A549 (cell line): ENCODE data around the gene NXPH4. TPM values are rescaled to one million over a fixed set of nuclear protein-coding genes. Genes with fewer than 3 reads are reported as not detected.

Experiments
- ATAC-seq, 2 experiments: fragments of 200-7000 bp in 1 of 2; fragments of >200 bp in 1 of 2; cut with Nextera tagmentation in 1 of 2; cut with Tn5 transposase in 1 of 2; 3 replicates each; pipeline versions ENCODE4 v1.8.0 to v1.9.1; 2018 to 2020; ENCODE audit warnings: mild to moderate bottlenecking in 1 of 2, moderate library complexity in 1 of 2
- CTCF ChIA-PET: fragments of 300-600 bp; sonication (Branson Sonifier 250); formaldehyde crosslinking; extraction: SDS; loops from one replicate; lab custom pipeline; 2021; ENCODE audit warnings: antibody characterized with exemption, inconsistent platforms; lab: Yijun Ruan, JAX
- POLR2A ChIA-PET: fragments of 350-600 bp; formaldehyde crosslinking; extraction: SDS; loops from one replicate; lab custom pipeline; 2021; ENCODE audit warnings: antibody characterized with exemption, inconsistent platforms; lab: Yijun Ruan, JAX
- DNase-seq, 2 experiments: peaks; one replicate each; pipeline versions ENCODE4 v3.0.0 to v3.0.0-alpha.2; 2011 to 2016; ENCODE audit warnings: low read depth in 1 of 2, low spot score in 1 of 2
- FAIRE-seq: peaks from 2 replicates; lab custom pipeline; 2011; peaks lifted over from hg19 to GRCh38; lab: Jason Lieb, UNC
- H3K27ac ChIP-seq, 2 experiments: fragments of >200 bp; sonication (Bioruptor Twin); formaldehyde crosslinking; 3 replicates each; pipeline ENCODE4 v1.5.1; 2016 to 2017
- H3K4me1 ChIP-seq: fragments of >200 bp; sonication (Bioruptor Twin); formaldehyde crosslinking; 3 replicates; pipeline ENCODE4 v1.6.1; 2016
- H3K4me2 ChIP-seq: fragments of >200 bp; sonication (Bioruptor Twin); formaldehyde crosslinking; 3 replicates; pipeline ENCODE4 v1.6.1; 2016
- H3K4me3 ChIP-seq: fragments of >200 bp; sonication (Bioruptor Twin); formaldehyde crosslinking; 3 replicates; pipeline ENCODE4 v1.5.1; 2016
- H3K9me3 ChIP-seq: fragments of >200 bp; sonication (Bioruptor Twin); formaldehyde crosslinking; 3 replicates; pipeline ENCODE4 v1.6.1; 2016
- CHD4 ChIP-seq: fragments of 200-600 bp; sonication (generic); IDR thresholded peaks from 2 replicates; pipeline ENCODE4 v1.6.1; 2016; ENCODE audit warnings: antibody characterized with exemption, mild to moderate bottlenecking, borderline replicate concordance
- CTCF ChIP-seq: fragments of >200 bp; sonication (Bioruptor Twin); formaldehyde crosslinking; IDR thresholded peaks from 3 replicates; pipeline ENCODE4 v1.5.1; 2016
- E2F6 ChIP-seq: IDR thresholded peaks from 2 replicates; pipeline ENCODE4 v1.6.1; 2012; ENCODE audit warnings: low read depth, borderline replicate concordance
- EHMT2 ChIP-seq: fragments of 200-600 bp; sonication (generic); IDR thresholded peaks from 2 replicates; pipeline ENCODE4 v1.6.1; 2016; ENCODE audit warnings: antibody characterized with exemption, low read depth, mild to moderate bottlenecking, moderate library complexity
- EP300 ChIP-seq, 2 experiments: fragments of >200 bp; sonication (Bioruptor Twin); formaldehyde crosslinking; IDR thresholded peaks; 2 replicates in 1 of 2; 3 replicates in 1 of 2; pipeline ENCODE4 v1.6.1; 2016 to 2017
- ESRRA ChIP-seq: fragments of 150-350 bp; IDR thresholded peaks from 2 replicates; pipeline ENCODE4 v1.6.1; 2014; ENCODE audit warnings: mild to moderate bottlenecking, low read length, borderline replicate concordance
- FOSB ChIP-seq: fragments of 250-450 bp; sonication (Bioruptor Pico); IDR thresholded peaks from 2 replicates; pipeline ENCODE4 v1.5.0; 2020; ENCODE audit warnings: mild to moderate bottlenecking, moderate library complexity
- GATA3 ChIP-seq: IDR thresholded peaks from 2 replicates; pipeline ENCODE4 v1.6.1; 2012; ENCODE audit warnings: borderline replicate concordance
- HES2 ChIP-seq: fragments of >200 bp; sonication (Bioruptor Twin); formaldehyde crosslinking; IDR thresholded peaks from 2 replicates; pipeline ENCODE4 v1.6.1; 2016
- HEYL ChIP-seq: fragments of 250-450 bp; sonication (Bioruptor Pico); IDR thresholded peaks from 2 replicates; pipeline ENCODE4 v1.8.0; 2021; ENCODE audit warnings: mild to moderate bottlenecking, moderate library complexity
- HOXB5 ChIP-seq: fragments of 250-450 bp; sonication (Bioruptor Pico); IDR thresholded peaks from 2 replicates; pipeline ENCODE4 v1.5.0; 2020; ENCODE audit warnings: mild to moderate bottlenecking, moderate library complexity
- KDM5A ChIP-seq: fragments of 200-600 bp; sonication (generic); IDR thresholded peaks from 2 replicates; pipeline ENCODE4 v1.6.1; 2016; ENCODE audit warnings: antibody characterized with exemption, mild to moderate bottlenecking
- MYC ChIP-seq: IDR thresholded peaks from 2 replicates; pipeline ENCODE4 v1.6.1; 2012; ENCODE audit warnings: mild to moderate bottlenecking, inconsistent platforms, low read length, improper control_type of control experiment, borderline replicate concordance
- NR3C1 ChIP-seq: fragments of >200 bp; sonication (Bioruptor Twin); formaldehyde crosslinking; IDR thresholded peaks from 3 replicates; pipeline ENCODE4 v1.6.1; 2017
- POLR2AphosphoS2 ChIP-seq: conservative IDR thresholded peaks from 2 replicates; pipeline ENCODE4 v1.6.1; 2012; ENCODE audit warnings: low read length, improper control_type of control experiment, inconsistent platforms
- RAD21 ChIP-seq, 2 experiments: fragments of >200 bp in 1 of 2; sonication (Bioruptor Twin) in 1 of 2; formaldehyde crosslinking in 1 of 2; IDR thresholded peaks in 1 of 2; conservative IDR thresholded peaks in 1 of 2; 2 replicates in 1 of 2; 3 replicates in 1 of 2; pipeline ENCODE4 v1.6.1; 2012 to 2018; ENCODE audit warnings: inconsistent platforms in 1 of 2
- RARB ChIP-seq: fragments of 250-450 bp; sonication (Bioruptor Pico); IDR thresholded peaks from 2 replicates; pipeline ENCODE4 v1.8.0; 2021; ENCODE audit warnings: mild to moderate bottlenecking, moderate library complexity
- RCOR1 ChIP-seq: fragments of 150-350 bp; IDR thresholded peaks from 2 replicates; pipeline ENCODE4 v1.6.1; 2014; ENCODE audit warnings: antibody characterized with exemption, low read length, low read depth
- RNF2 ChIP-seq: fragments of 200-600 bp; sonication (generic); IDR thresholded peaks from 2 replicates; pipeline ENCODE4 v1.6.1; 2016; ENCODE audit warnings: low read depth, mild to moderate bottlenecking, antibody characterized with exemption, moderate library complexity, borderline replicate concordance
- SMC3 ChIP-seq: fragments of >200 bp; sonication (Bioruptor Twin); formaldehyde crosslinking; IDR thresholded peaks from 3 replicates; pipeline ENCODE4 v1.6.1; 2018; ENCODE audit warnings: inconsistent platforms
- TP53 ChIP-seq: fragments of 250-450 bp; sonication (Bioruptor Pico); IDR thresholded peaks from 2 replicates; pipeline ENCODE4 v1.5.0; 2021; ENCODE audit warnings: mild to moderate bottlenecking, moderate library complexity
- WGBS: methylation state at CpG from one replicate; pipeline ENCODE4 v1.1.6; 2017; ENCODE audit errors: missing lambda C conversion rate; 5-methylcytosine and 5-hydroxymethylcytosine counted together
- polyA plus RNA-seq, 4 experiments: library from polyadenylated mRNA; depleted of rRNA in 3 of 4; stranded (reverse); fragments of >200 nt; fragmentation: RNase III in 1 of 4; extraction: RNeasy Plus Mini Kit Qiagen cat#74134 plus additional on column Dnase treatment in 1 of 4; gene quantifications; 2 replicates in 3 of 4; 3 replicates in 1 of 4; pipeline ENCODE4 v1.2.3, GENCODE V29; 2011 to 2017

NXPH4 gene
- polyA plus RNA-seq, 2 of the 4 experiments (the other 2 are of a cell fraction), result 0.52 to 3.5 TPM

- CTCF ChIA-PET, result interaction anchor here (0.6 to 27.5 kb wide), 23 partner anchors 6 to 346 kb away, joined by 3 to 1152 read pairs (median 7); partner anchors contain the start of genes LRP1, NAB2, STAT6 and TAC3
- H3K4me2 ChIP-seq, result no peak overlapping the region
- DNase-seq (no peak), FAIRE-seq (no peak)
- TF ChIP-seq HOXB5 (CRISPR knock-in tag) (no peak), NR3C1 (no peak), HES2 (no peak), HEYL (CRISPR knock-in tag) (no peak)
- TF ChIP-seq, all 56 proteins: peak for 0
- Histone ChIP-seq H3K9me3 (no peaks in the 10 kb centered on the region), H3K4me3 (no peak overlapping the region), H3K27ac (no peak overlapping the region), H3K4me1 (peaks cover 5% of the 10 kb centered on the region; the same call in 2 of the 3 replicates)
- POLR2A ChIA-PET, result interaction anchor here (0.7 kb wide), 1 partner anchor 8 kb away, joined by 3 read pairs; no protein-coding TSS in a partner anchor
- ATAC-seq, result no peak
- 88% methylated on average over 5 of the region's 5 CpGs for WGBS
These were observed 34.9 kb upstream of the NXPH4 start for GRCh38 chr12:57181561-57182155.

GRCh38 chr12:57182918-57183575 lies 33.5 kb upstream of the NXPH4 start:
- TF ChIP-seq MYC (0 out of 2 replicates have a peak, but pooled peaks have one; percentile 41), FOSB (CRISPR knock-in tag) (no peak), HOXB5 (CRISPR knock-in tag) (no peak), TP53 (no peak), SMC3 (peak; percentile 84), RCOR1 (no peak), POLR2AphosphoS2 (no peak), RNF2 (no peak), E2F6 (no peak), ESRRA (no peak), RARB (no peak), KDM5A (no peak), CTCF (peak; percentile 85), CHD4 (no peak), HEYL (CRISPR knock-in tag) (no peak), RAD21 (conservative IDR thresholded peaks at IDR 0.05 in 1 of 2, IDR thresholded peaks at IDR 0.05 in 1 of 2) (peak; percentile 91), GATA3 (no peak), EP300 (IDR thresholded peaks at IDR 0.05) (no peak), EHMT2 (no peak)
- ChIA-PET CTCF (interaction anchor here (0.6 to 27.5 kb wide), 37 partner anchors 7 to 544 kb away, joined by 3 to 1152 read pairs (median 5); partner anchors contain the start of genes LRP1, MYO1A, NAB2 and NEMP1), POLR2A (interaction anchor here (0.7 kb wide), 1 partner anchor 55 kb away, joined by 4 read pairs; no protein-coding TSS in a partner anchor)
- H3K4me2 ChIP-seq, result no peak overlapping the region
- 31% methylated on average over 13 of the region's 13 CpGs for WGBS
- peak; percentile 49 for FAIRE-seq
- DNase-seq, result peak; percentile 73 to 94
- H3K4me1 ChIP-seq, result no peaks in the 10 kb centered on the region
- no peak overlapping the region for H3K27ac ChIP-seq
- no peaks in the 10 kb centered on the region for H3K9me3 ChIP-seq
- no peak overlapping the region for H3K4me3 ChIP-seq
- peak; percentile 79 to 95 for ATAC-seq
